Smooth muscle cell (in vitro differentiated cells): ENCODE measurements around the gene ADAR. TPM values are rescaled to one million over a fixed set of nuclear protein-coding genes. Genes with fewer than 3 reads are reported as not detected.

Source experiments
- DNase-seq: peaks from one replicate; lab custom pipeline; 2025; ENCODE audit not compliant: unreplicated experiment; lab: John Stamatoyannopoulos, UW
- H2AFZ ChIP-seq: fragments of 200-600 bp; sonication (generic); 2 replicates; pipeline ENCODE4 v1.6.0; 2016; ENCODE audit warnings: antibody characterized with exemption, low read depth, mild to moderate bottlenecking
- H3F3A ChIP-seq: fragments of 200-600 bp; sonication (generic); 2 replicates; pipeline ENCODE4 v1.6.0; 2017; ENCODE audit warnings: antibody characterized with exemption, low read depth
- H3K27ac ChIP-seq: fragments of 200-600 bp; sonication (generic); 2 replicates; pipeline ENCODE4 v1.5.1; 2016; ENCODE audit warnings: low read depth, mild to moderate bottlenecking
- H3K27me3 ChIP-seq: fragments of 200-600 bp; sonication (generic); 2 replicates; pipeline ENCODE4 v1.6.1; 2016; ENCODE audit warnings: low read depth, mild to moderate bottlenecking
- H3K36me3 ChIP-seq: fragments of 200-600 bp; sonication (generic); 2 replicates; pipeline ENCODE4 v1.5.1; 2016; ENCODE audit warnings: low read depth
- H3K4me1 ChIP-seq: fragments of 200-600 bp; sonication (generic); 2 replicates; pipeline ENCODE4 v1.5.1; 2016; ENCODE audit warnings: low read depth
- H3K4me2 ChIP-seq: fragments of 200-600 bp; sonication (generic); 2 replicates; pipeline ENCODE4 v1.6.0; 2016; ENCODE audit warnings: mild to moderate bottlenecking
- H3K4me3 ChIP-seq: fragments of 200-600 bp; sonication (generic); 2 replicates; pipeline ENCODE4 v1.5.1; 2016; ENCODE audit warnings: mild to moderate bottlenecking
- H3K79me2 ChIP-seq: fragments of 200-600 bp; sonication (generic); 2 replicates; pipeline ENCODE4 v1.6.0; 2016; ENCODE audit warnings: low read depth, mild to moderate bottlenecking
- H3K9ac ChIP-seq: fragments of 200-600 bp; sonication (generic); 2 replicates; pipeline ENCODE4 v1.6.0; 2016; ENCODE audit warnings: low read depth
- H3K9me3 ChIP-seq: fragments of 200-600 bp; sonication (generic); replicated peaks from 2 replicates; pipeline ENCODE4 v1.5.1; 2016; ENCODE audit warnings: low read depth
- H4K20me1 ChIP-seq: fragments of 200-600 bp; sonication (generic); 2 replicates; pipeline ENCODE4 v1.6.0; 2016; ENCODE audit warnings: low read depth
- CTCF ChIP-seq: fragments of 200-600 bp; sonication (generic); IDR thresholded peaks from 2 replicates; pipeline ENCODE4 v1.5.1; 2017; ENCODE audit warnings: borderline replicate concordance, mild to moderate bottlenecking, antibody characterized with exemption; ENCODE audit not compliant: insufficient read depth, poor library complexity, severe bottlenecking
- whole genome bisulfite sequencing: methylation state at CpG from one replicate; pipeline ENCODE4 v1.1.7; 2016; ENCODE audit warnings: low lambda C conversion rate; 5-methylcytosine and 5-hydroxymethylcytosine counted together
- polyA plus RNA-seq: library from polyadenylated mRNA; unstranded; fragments of >200 nt; fragmentation: Nextera tagmentation; extraction: Ambion mirVana; gene quantifications from 2 replicates; pipeline ENCODE4 v1.2.1, GENCODE V29; 2016
- total RNA-seq: library from RNA; depleted of rRNA; stranded (reverse); fragments of >200 nt; gene quantifications from 2 replicates; pipeline ENCODE4 v1.2.3, GENCODE V29; 2014

ADAR gene
- total and polyA plus RNA-seq, 2 experiments from 2014 or later = 39.1 to 80.6 TPM

DNA sequence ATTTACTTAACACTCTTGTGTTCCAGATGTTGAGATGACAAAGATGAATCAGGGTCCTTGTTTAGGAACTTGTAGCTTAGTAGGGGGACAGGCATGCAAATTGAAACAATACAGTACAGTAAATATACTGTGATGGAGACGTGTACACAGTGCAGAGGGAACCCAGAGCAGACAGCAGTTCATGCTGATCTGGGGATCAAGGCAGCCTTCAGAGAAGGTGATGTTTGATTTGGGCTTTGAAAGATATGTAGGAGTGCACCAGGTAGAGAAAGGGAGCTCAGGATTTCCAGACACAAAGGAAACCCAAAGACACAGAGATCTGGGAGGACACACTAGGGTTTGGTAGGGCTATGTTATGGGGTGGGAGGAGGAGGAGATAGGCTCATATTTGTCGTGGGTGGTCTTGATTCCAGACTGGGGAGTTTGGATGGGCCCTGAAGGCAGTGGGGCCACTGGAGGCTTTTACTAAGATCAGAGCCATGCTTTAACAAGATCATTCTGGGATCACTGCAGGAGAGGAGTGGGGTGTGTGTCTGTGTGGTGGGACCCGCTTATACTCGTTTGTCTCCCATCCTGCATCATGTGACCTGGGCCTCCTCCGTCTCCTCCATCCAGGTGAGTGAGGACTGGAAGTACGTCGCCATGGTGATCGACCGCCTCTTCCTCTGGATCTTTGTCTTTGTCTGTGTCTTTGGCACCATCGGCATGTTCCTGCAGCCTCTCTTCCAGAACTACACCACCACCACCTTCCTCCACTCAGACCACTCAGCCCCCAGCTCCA lies 32.6 kb downstream of the ADAR start:
- Histone ChIP-seq H3K79me2 (no peaks in the 10 kb centered on the region), H2AFZ (no peak overlapping the region), H3F3A (no peaks in the 10 kb centered on the region), H4K20me1 (no peaks in the 10 kb centered on the region), H3K36me3 (no peaks in the 10 kb centered on the region), H3K9me3 (no peaks in the 10 kb centered on the region), H3K4me2 (no peak overlapping the region), H3K27ac (no peak overlapping the region), H3K27me3 (peaks cover 2% of the 10 kb centered on the region), H3K4me3 (no peak overlapping the region), H3K4me1 (no peaks in the 10 kb centered on the region), H3K9ac (no peak overlapping the region)
- 84% methylated on average over 10 of the region's 10 CpGs for WGBS
- no peak for DNase-seq
- no peak for TF ChIP-seq CTCF

DNA sequence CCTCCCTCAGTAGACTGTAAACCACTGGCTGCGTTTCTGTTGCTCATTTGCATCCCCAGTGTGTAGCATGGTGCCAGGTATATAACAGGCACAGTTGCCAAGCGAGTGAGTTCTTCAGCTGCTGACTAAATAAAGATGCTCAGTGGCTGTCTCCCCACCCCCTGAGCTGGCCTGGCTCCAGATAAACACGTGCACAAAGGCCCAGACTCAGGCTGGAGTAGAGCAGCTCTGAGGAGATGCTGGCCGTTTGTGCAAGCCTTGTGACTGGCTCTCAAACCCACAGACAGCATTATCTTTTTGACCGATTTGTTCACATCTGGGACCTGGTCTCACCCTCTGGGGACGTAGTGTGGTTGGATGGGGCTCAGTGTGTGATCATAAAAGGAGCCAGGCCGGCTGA lies 33.3 kb downstream of the ADAR start:
- H3F3A ChIP-seq = no peaks in the 10 kb centered on the region
- H4K20me1 ChIP-seq = no peaks in the 10 kb centered on the region
- H3K4me3 ChIP-seq = no peak overlapping the region
- 34% methylated on average over 7 of the region's 7 CpGs for whole genome bisulfite sequencing
- H3K27ac ChIP-seq = no peak overlapping the region
- H3K9me3 ChIP-seq = no peaks in the 10 kb centered on the region
- H3K27me3 ChIP-seq = peaks cover 8% of the 10 kb centered on the region
- no peak for TF ChIP-seq CTCF
- no peak for DNase-seq
- no peak overlapping the region for H3K4me2 ChIP-seq
- H3K9ac ChIP-seq = no peak overlapping the region
- no peaks in the 10 kb centered on the region for H3K4me1 ChIP-seq
- H3K79me2 ChIP-seq = no peaks in the 10 kb centered on the region
- no peaks in the 10 kb centered on the region for H3K36me3 ChIP-seq
- no peak overlapping the region for H2AFZ ChIP-seq

- 91% methylated on average over 3 of the region's 3 CpGs for WGBS
- Histone ChIP-seq H3K4me3 (no peak overlapping the region), H3K36me3 (no peaks in the 10 kb centered on the region), H3K27me3 (peaks cover 24% of the 10 kb centered on the region), H3K79me2 (no peaks in the 10 kb centered on the region), H3K9me3 (no peaks in the 10 kb centered on the region), H2AFZ (no peak overlapping the region), H3F3A (no peaks in the 10 kb centered on the region), H3K27ac (no peak overlapping the region), H3K4me2 (no peak overlapping the region), H3K4me1 (peaks cover under 1% of the 10 kb centered on the region), H4K20me1 (no peaks in the 10 kb centered on the region), H3K9ac (no peak overlapping the region)
- no peak for TF ChIP-seq CTCF
- DNase-seq = no peak
Measured at GRCh38 chr1:154573168-154573510, 34.8 kb downstream of the ADAR start.
